Body of pancreas (tissue), 4 donors: Measurements from ENCODE around the gene MYO7B.

Experiments used
- POLR2A ChIP-seq, 3 donors: fragments of 450-650 bp; IDR thresholded peaks; one replicate each; pipeline ENCODE4 v1.6.1; 2016; ENCODE audit warnings: antibody characterized with exemption in 3 of 3, mild to moderate bottlenecking in 2 of 3
- TF ChIP-seq, protein P1 (sequence below), 7 experiments: fragments of 450-650 bp in 4 of 7; fragments of 200-600 bp in 3 of 7; sonication (generic) in 3 of 7; IDR thresholded peaks; one replicate each; pipeline ENCODE4 v1.5.1; 2016 to 2019; ENCODE audit warnings: antibody characterized with exemption in 7 of 7

DNA sequence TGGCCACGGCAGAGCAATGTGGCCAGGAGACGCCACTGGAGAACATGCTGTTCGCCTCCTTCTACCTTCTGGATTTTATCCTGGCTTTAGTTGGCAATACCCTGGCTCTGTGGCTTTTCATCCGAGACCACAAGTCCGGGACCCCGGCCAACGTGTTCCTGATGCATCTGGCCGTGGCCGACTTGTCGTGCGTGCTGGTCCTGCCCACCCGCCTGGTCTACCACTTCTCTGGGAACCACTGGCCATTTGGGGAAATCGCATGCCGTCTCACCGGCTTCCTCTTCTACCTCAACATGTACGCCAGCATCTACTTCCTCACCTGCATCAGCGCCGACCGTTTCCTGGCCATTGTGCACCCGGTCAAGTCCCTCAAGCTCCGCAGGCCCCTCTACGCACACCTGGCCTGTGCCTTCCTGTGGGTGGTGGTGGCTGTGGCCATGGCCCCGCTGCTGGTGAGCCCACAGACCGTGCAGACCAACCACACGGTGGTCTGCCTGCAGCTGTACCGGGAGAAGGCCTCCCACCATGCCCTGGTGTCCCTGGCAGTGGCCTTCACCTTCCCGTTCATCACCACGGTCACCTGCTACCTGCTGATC is 115.4 kb downstream of the MYO7B start:
- TF ChIP-seq, protein P1, sequence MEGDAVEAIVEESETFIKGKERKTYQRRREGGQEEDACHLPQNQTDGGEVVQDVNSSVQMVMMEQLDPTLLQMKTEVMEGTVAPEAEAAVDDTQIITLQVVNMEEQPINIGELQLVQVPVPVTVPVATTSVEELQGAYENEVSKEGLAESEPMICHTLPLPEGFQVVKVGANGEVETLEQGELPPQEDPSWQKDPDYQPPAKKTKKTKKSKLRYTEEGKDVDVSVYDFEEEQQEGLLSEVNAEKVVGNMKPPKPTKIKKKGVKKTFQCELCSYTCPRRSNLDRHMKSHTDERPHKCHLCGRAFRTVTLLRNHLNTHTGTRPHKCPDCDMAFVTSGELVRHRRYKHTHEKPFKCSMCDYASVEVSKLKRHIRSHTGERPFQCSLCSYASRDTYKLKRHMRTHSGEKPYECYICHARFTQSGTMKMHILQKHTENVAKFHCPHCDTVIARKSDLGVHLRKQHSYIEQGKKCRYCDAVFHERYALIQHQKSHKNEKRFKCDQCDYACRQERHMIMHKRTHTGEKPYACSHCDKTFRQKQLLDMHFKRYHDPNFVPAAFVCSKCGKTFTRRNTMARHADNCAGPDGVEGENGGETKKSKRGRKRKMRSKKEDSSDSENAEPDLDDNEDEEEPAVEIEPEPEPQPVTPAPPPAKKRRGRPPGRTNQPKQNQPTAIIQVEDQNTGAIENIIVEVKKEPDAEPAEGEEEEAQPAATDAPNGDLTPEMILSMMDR (IDR thresholded peaks at IDR 0.05), result no peak
- no peak for TF ChIP-seq POLR2A (IDR thresholded peaks at IDR 0.05)
